NCI-H69 (cell line): ENCODE results near the gene CEMIP2.
A peak's percentile ranks its signal among the peaks of the same experiment; 100 is the strongest.
"Not testable (repeated sequence)": the region's sequence is repeated elsewhere in the genome, so short reads cannot be mapped to it uniquely, and the experiment has no call there.

Experiments used
- DNase-seq: peaks from one replicate; lab custom pipeline; 2025; lab: John Stamatoyannopoulos, UW

CEMIP2 gene, protein sequence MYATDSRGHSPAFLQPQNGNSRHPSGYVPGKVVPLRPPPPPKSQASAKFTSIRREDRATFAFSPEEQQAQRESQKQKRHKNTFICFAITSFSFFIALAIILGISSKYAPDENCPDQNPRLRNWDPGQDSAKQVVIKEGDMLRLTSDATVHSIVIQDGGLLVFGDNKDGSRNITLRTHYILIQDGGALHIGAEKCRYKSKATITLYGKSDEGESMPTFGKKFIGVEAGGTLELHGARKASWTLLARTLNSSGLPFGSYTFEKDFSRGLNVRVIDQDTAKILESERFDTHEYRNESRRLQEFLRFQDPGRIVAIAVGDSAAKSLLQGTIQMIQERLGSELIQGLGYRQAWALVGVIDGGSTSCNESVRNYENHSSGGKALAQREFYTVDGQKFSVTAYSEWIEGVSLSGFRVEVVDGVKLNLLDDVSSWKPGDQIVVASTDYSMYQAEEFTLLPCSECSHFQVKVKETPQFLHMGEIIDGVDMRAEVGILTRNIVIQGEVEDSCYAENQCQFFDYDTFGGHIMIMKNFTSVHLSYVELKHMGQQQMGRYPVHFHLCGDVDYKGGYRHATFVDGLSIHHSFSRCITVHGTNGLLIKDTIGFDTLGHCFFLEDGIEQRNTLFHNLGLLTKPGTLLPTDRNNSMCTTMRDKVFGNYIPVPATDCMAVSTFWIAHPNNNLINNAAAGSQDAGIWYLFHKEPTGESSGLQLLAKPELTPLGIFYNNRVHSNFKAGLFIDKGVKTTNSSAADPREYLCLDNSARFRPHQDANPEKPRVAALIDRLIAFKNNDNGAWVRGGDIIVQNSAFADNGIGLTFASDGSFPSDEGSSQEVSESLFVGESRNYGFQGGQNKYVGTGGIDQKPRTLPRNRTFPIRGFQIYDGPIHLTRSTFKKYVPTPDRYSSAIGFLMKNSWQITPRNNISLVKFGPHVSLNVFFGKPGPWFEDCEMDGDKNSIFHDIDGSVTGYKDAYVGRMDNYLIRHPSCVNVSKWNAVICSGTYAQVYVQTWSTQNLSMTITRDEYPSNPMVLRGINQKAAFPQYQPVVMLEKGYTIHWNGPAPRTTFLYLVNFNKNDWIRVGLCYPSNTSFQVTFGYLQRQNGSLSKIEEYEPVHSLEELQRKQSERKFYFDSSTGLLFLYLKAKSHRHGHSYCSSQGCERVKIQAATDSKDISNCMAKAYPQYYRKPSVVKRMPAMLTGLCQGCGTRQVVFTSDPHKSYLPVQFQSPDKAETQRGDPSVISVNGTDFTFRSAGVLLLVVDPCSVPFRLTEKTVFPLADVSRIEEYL (N-terminal part only)

GRCh38 chr9:71768388-71769174, at the start of gene CEMIP2:
Gene CEMIP2, minus strand, starts transcription at chr9:71768513. Its CDS starts 18,140 bp downstream, at chr9:71750373.
- peak; percentile 96 for DNase-seq

DNA sequence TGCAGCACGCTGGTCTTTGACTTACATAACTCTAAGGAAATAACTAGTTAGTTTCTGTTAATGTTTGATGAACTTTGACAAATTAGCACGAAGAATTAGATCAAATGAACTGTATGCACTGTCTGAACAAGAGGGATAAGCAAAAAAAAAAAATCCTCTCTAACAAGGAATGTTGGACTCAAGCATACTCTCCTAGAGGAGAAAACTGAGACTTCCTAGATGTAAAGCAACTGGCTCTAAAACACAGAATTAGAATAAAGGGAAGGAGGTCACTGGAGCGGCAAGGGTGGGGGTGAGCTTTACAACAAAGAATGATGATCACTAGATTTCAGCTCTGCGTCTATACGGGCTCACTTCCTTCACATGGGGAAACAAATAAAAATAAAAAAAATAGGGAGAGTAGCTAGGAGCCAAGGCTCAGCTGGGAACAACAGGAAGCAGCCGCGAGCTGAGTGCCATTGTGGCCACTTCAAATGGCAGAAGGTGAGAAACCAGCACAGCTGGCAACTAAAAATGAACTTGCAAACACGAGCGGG, 48.7 kb upstream of the CEMIP2 start:
- DNase-seq = peak; percentile 22

DNA sequence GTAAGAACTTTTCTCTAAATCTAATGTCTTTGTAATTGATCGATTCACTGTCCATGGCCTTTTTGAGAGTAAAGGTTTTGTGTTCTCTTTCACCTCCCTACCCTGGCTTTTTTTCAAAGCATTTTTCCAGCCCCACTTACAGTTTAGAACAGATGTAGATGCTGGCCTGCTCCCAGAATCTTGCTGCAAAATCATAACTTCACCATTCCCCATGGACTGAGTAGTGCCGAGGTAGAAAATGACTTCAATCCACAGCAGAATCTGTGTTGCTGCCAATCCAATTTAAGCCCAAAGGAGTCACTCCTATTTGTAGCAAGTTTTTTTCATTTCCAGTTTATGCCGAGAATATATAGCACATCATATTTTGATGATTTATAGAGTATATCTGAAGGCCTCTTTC, 46.5 kb upstream of the CEMIP2 start:
- DNase-seq = no peak

GRCh38 chr9:71814226-71814625, 45.9 kb upstream of the CEMIP2 start:
- DNase-seq = no peak

DNA sequence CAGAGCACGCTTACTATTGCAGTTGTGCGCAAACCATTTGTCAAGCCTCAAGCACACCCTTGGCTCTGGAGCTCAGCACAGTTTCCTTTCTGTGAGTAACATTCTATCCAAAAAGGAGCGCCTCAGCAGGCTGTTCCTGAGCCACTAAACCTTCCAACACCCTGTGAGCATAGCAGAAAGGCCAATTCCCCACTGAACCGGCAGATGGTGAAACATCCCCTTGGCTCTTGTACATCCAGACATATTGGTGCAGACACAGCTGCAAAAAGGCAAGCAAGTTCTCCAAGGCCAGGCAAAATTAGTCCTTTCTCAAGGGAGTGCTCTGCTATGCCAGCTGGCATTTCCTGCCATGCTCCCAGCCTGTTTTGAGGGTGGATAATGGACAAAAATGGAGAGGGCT, 44.1 kb upstream of the CEMIP2 start:
- peak; percentile 61 for DNase-seq

GRCh38 chr9:71808068-71808467, 39.8 kb upstream of the CEMIP2 start:
- no peak for DNase-seq

- DNase-seq = peak; percentile 90
These were observed 38.6 kb upstream of the CEMIP2 start for GRCh38 chr9:71806901-71807307.

DNA sequence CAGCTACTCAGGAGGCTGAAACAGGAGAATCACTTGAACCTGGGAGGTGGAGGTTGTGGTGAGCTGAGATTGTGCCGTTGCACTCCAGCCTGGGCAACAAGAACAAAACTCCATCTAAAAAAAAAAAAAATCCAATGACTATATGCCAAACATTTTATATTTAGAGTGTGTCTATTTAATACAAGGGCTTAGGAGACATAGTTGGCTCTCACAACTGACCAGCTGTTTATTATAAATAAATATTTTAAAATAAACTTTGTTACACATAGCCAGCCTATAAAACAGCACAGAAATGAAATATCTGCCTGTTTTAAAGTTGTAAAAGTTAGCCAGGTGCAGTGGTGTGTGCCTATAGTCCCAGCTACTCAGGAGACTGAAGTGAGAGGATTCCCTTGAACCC, 36.8 kb upstream of the CEMIP2 start:
- DNase-seq = not testable (repeated sequence)

- DNase-seq = no peak
These were observed 33.5 kb upstream of the CEMIP2 start for GRCh38 chr9:71801826-71802225.

- no peak for DNase-seq
These were observed 29.0 kb upstream of the CEMIP2 start for GRCh38 chr9:71797266-71797665.

DNA sequence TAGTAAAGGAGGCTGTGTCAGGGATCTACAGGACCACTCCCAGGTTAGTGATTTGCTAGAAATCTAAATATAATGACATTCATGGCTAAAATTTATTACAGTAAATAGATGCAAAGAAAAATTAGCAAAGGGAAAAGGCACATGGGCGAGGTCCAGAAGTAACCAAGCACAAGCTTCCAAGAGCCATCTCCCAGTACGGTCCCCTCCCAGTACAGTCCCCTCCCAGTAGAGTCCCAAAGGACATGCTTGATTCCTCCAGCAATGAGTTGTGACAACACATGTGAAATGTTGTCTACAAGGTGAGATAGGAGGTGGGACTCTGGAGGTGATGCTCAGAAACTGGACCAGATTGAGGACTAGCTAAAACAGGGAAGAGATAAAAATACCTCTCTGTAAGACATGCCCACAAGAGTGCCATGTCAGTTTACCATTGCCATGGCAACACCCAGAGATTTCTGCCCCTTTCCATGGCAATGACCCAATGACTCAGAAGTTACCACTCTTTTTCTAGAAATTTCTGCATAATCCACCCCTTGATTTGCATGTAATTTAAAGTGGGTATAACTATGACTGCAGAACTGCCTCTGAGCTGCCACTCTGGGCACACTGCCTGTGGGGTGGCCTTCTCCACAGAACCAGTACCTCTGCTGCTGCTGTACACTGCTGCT, 27.9 kb upstream of the CEMIP2 start:
- no peak for DNase-seq

DNA sequence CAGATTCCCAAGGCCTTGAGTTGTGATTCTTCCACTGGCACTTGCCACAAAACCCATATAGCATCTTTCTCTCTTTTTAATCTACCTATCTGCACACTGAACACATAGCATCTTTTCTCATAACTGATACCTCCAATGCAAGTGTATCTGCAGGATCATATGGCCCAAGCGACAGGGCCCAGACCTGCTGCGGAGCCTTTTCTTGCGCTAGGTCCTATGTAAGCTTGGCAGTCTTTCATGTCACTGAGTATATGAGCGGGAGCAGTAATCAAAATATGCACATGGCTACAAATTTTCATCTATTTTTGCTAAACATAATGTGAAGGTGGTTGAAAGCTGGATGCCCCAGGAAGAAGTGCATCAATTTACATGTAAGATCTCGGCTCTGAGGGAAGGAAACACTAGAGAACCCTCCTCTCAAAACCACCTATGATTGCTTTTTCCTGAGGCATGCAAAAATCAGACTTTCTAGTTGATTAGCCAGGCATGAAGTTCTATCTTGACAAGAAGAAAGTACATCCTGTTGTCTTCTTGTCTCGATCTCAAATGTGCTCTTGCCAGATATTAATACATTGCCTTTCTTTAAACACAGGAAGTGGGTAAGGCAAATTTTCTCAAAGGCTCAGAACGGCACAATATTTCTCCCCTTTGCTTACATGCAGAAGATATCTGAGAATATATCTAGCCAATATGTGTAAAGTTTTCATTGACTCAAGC, 26.9 kb upstream of the CEMIP2 start:
- DNase-seq = no peak

DNA sequence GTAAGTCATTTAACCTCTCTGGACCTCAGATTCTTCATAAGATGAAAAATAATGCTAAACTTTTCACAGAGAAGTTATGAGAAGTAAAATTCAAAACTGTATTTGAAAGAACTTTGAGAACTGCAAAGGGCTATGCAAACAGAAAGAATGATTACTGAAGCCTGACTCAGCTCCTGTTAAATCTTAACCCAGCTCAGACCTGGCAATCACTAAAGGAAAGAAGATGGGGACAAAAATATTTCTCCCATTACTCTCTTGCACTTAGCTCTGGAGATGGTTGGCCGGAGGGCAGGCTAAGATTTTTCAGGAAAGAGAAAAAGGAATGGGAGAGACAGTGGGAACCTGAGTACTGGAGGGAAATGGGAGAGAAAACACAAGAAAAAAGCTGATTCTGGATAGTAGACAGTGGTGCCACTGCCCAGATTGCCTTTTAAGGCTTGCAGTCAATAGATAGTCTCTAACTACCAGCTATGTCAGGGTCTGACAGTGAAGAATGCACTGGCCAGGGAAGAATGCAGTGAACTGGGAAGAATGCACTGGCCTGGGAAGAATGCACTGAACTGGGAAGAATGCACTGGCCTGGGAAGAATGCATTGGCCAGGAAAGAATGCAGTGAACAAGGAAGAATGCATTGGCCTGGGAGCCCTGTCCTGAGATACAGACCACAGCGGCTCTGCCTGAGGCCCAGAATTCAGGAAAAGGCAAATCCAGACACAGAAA, 25.2 kb upstream of the CEMIP2 start:
- no peak for DNase-seq

- DNase-seq = no peak
These were observed 23.6 kb upstream of the CEMIP2 start for GRCh38 chr9:71791875-71792274.

- no peak for DNase-seq
These were observed 22.0 kb upstream of the CEMIP2 start for GRCh38 chr9:71790296-71790695.

GRCh38 chr9:71783120-71783523, 14.8 kb upstream of the CEMIP2 start:
- peak; percentile 86 for DNase-seq

- no peak for DNase-seq
These were observed 13.1 kb upstream of the CEMIP2 start for GRCh38 chr9:71781391-71781790.

GRCh38 chr9:71780953-71781352, 12.6 kb upstream of the CEMIP2 start:
- peak; percentile 61 for DNase-seq

DNA sequence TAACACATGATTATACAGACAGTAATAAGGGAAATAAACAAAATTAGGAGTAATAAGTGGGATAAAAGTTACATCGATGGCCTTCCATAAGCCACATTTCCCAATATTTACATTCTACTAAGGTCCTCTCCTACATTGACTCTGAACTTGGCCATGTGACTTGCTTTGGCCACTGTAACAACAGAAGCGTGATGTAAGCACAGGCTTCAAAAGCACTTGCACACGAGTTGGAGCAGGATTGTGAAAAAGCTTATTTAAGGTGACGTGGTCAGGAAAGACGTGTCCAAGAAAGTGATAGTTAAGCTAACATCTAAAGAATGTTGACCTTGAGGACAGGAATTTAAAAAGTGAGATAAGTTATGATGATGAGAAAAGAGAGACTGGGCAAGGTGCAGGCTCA, 9.8 kb upstream of the CEMIP2 start:
- no peak for DNase-seq
